PC-9 (cell line): ENCODE measurements around the gene PRKCB. TPM values are rescaled to one million over a fixed set of nuclear protein-coding genes. Genes with fewer than 3 reads are reported as not detected.

Experiments
- BruUV-seq: library from RNA; stranded (reverse); fragments of 400-500 nt; replicated peaks from 2 replicates; lab custom pipeline; 2021; lab: Mats Ljungman, UMichigan
- CTCF ChIA-PET: fragments of 300-600 bp; sonication (Branson Sonifier 250); formaldehyde crosslinking; loops from one replicate; lab custom pipeline; 2022; ENCODE audit warnings: antibody characterized with exemption; lab: Charles Lee
- POLR2A ChIA-PET: fragments of 300-600 bp; sonication (Branson Sonifier 250); formaldehyde crosslinking; loops from one replicate; lab custom pipeline; 2022; ENCODE audit warnings: antibody characterized with exemption; ENCODE audit not compliant: unreplicated experiment; lab: Charles Lee
- DNase-seq, 2 experiments: peaks; one replicate each; pipeline versions ENCODE4 v3.0.0 to v3.0.0-alpha.2; 2015 to 2022; ENCODE audit warnings: mixed read lengths in 1 of 2
- H2AFZ ChIP-seq: fragments of 200-600 bp; sonication (generic); 2 replicates; pipeline ENCODE4 v1.8.1; 2017; ENCODE audit warnings: antibody characterized with exemption
- H3F3A ChIP-seq: fragments of 200-600 bp; sonication (generic); 2 replicates; pipeline ENCODE4 v1.8.1; 2017; ENCODE audit warnings: antibody characterized with exemption, mild to moderate bottlenecking, low read depth; ENCODE audit not compliant: insufficient read depth
- H3K27ac ChIP-seq: fragments of 200-600 bp; sonication (generic); 2 replicates; pipeline ENCODE4 v1.6.1; 2016; ENCODE audit warnings: mixed run types
- H3K27me3 ChIP-seq: fragments of 200-600 bp; sonication (generic); 2 replicates; pipeline ENCODE4 v1.6.1; 2016; ENCODE audit warnings: low read depth, mixed run types; ENCODE audit not compliant: insufficient read depth
- H3K36me3 ChIP-seq: fragments of 200-600 bp; sonication (generic); 2 replicates; pipeline ENCODE4 v1.6.1; 2016; ENCODE audit warnings: low read depth, mixed run types
- H3K4me1 ChIP-seq: fragments of 200-600 bp; sonication (generic); replicated peaks from 2 replicates; pipeline ENCODE4 v1.6.1; 2016; ENCODE audit warnings: mixed run types; ENCODE audit not compliant: insufficient read depth
- H3K4me2 ChIP-seq: fragments of 200-600 bp; sonication (generic); 2 replicates; pipeline ENCODE4 v1.6.1; 2017; ENCODE audit warnings: mixed run types
- H3K4me3 ChIP-seq: fragments of 200-600 bp; sonication (generic); 2 replicates; pipeline ENCODE4 v1.6.1; 2016; ENCODE audit warnings: mixed run types
- H3K79me2 ChIP-seq: fragments of 200-600 bp; sonication (generic); 2 replicates; pipeline ENCODE4 v1.6.1; 2017; ENCODE audit warnings: low read depth, mixed run types
- H3K9me2 ChIP-seq: fragments of 200-600 bp; sonication (generic); 2 replicates; pipeline ENCODE4 v1.8.1; 2017; ENCODE audit warnings: mild to moderate bottlenecking; ENCODE audit not compliant: insufficient read depth
- H3K9me3 ChIP-seq: fragments of 200-600 bp; sonication (generic); 2 replicates; pipeline ENCODE4 v1.8.1; 2016; ENCODE audit warnings: low read depth; ENCODE audit not compliant: insufficient read depth
- H4K20me1 ChIP-seq: fragments of 200-600 bp; sonication (generic); 2 replicates; pipeline ENCODE4 v1.8.1; 2017; ENCODE audit not compliant: insufficient read depth
- EZH2 ChIP-seq: fragments of 200-600 bp; sonication (generic); IDR thresholded peaks from 2 replicates; pipeline ENCODE4 v1.8.0; 2017; ENCODE audit warnings: antibody characterized with exemption, low read depth
- intact Hi-C: fragments of 100-400 bp; cut with micrococcal nuclease; formaldehyde crosslinking; loops from one replicate; pipeline ENCODE4 v1.10.0; 2022; ENCODE audit not compliant: unreplicated experiment
- total RNA-seq: library from RNA; stranded (reverse); gene quantifications from 2 replicates; pipeline ENCODE4 v1.2.3, GENCODE V29; 2021
- TF ChIP-seq, protein P1 (sequence below): fragments of 200-600 bp; sonication (generic); conservative IDR thresholded peaks from 2 replicates; pipeline ENCODE4 v1.6.1; 2017; ENCODE audit warnings: mixed run types, antibody characterized with exemption, mild to moderate bottlenecking, moderate library complexity

PRKCB gene
- total RNA-seq, 1 experiment from 2014 or later = not detected

DNA sequence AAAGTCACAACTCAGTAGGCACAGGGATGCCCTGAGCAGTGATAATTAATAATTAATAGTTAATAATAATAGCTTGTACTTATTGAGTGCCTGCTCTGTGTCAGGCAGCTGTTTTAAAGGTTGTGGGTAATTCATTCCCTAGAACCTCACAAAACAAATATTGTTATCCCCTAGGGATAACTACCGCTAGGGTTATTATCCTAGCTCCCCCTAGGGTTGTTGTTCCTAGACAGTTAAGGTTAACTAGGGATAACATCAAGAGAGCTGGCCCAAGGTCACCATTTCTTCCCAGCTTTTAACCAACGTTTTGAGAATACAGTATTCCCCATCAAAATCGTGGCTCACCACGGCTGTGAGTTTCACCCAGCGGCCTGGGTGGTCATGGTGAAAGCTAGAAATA is 180.1 kb downstream of the PRKCB start:
- H3K27me3 ChIP-seq = peaks cover 38% of the 10 kb centered on the region
- no peak overlapping the region for H2AFZ ChIP-seq
- intact Hi-C loops = no loop called here
- no peaks in the 10 kb centered on the region for H3K79me2 ChIP-seq
- H3K4me2 ChIP-seq = no peak overlapping the region
- no peaks in the 10 kb centered on the region for H3K9me2 ChIP-seq
- POLR2A ChIA-PET = no interaction called here
- CTCF ChIA-PET = interaction anchor here (0.6 kb wide), 1 partner anchor 337 kb away, joined by 3 read pairs; no protein-coding TSS in a partner anchor
- H4K20me1 ChIP-seq = no peaks in the 10 kb centered on the region; the same call in 1 of the 2 replicates
- TF ChIP-seq EZH2 = no peak
- TF ChIP-seq, protein P1, sequence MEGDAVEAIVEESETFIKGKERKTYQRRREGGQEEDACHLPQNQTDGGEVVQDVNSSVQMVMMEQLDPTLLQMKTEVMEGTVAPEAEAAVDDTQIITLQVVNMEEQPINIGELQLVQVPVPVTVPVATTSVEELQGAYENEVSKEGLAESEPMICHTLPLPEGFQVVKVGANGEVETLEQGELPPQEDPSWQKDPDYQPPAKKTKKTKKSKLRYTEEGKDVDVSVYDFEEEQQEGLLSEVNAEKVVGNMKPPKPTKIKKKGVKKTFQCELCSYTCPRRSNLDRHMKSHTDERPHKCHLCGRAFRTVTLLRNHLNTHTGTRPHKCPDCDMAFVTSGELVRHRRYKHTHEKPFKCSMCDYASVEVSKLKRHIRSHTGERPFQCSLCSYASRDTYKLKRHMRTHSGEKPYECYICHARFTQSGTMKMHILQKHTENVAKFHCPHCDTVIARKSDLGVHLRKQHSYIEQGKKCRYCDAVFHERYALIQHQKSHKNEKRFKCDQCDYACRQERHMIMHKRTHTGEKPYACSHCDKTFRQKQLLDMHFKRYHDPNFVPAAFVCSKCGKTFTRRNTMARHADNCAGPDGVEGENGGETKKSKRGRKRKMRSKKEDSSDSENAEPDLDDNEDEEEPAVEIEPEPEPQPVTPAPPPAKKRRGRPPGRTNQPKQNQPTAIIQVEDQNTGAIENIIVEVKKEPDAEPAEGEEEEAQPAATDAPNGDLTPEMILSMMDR = no peak
- H3K4me1 ChIP-seq = no peaks in the 10 kb centered on the region
- H3F3A ChIP-seq = no peaks in the 10 kb centered on the region
- no peaks in the 10 kb centered on the region for H3K36me3 ChIP-seq
- no peak for DNase-seq
- no peaks in the 10 kb centered on the region for H3K9me3 ChIP-seq
- no TSS peak for BruUV-seq
- H3K4me3 ChIP-seq = no peak overlapping the region
- H3K27ac ChIP-seq = no peak overlapping the region

DNA sequence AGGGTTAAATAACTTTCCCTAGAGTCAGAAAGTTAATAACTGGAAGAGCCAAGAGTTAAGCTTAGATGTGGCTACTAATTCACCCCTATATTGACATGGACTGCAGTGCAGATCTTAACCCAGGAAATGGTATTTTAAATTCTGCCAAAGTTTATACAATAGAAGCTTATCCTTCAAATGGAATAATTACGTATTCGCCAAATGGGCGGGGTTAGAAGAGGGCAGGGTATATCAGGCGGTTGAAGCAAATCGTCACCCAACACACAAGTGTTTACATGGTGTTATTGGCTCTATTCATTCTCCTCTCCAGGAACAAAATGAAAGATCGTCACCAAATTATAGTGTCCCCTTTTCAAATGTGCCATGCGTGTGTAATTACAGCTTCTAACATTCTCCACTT is 182.7 kb downstream of the PRKCB start:
- Histone ChIP-seq H3K4me1 (no peaks in the 10 kb centered on the region), H3K9me2 (no peaks in the 10 kb centered on the region), H4K20me1 (no peaks in the 10 kb centered on the region; the same call in 1 of the 2 replicates), H3F3A (no peaks in the 10 kb centered on the region), H3K36me3 (no peaks in the 10 kb centered on the region), H3K79me2 (no peaks in the 10 kb centered on the region), H3K27me3 (peaks cover 37% of the 10 kb centered on the region), H3K27ac (no peak overlapping the region), H3K9me3 (no peaks in the 10 kb centered on the region), H3K4me3 (no peak overlapping the region), H2AFZ (no peak overlapping the region), H3K4me2 (no peak overlapping the region)
- intact Hi-C loops = no loop called here
- DNase-seq = no peak
- POLR2A ChIA-PET = no interaction called here
- TF ChIP-seq, protein P1 = no peak
- TF ChIP-seq EZH2 = no peak
- no TSS peak for BruUV-seq
- CTCF ChIA-PET = no interaction called here

DNA sequence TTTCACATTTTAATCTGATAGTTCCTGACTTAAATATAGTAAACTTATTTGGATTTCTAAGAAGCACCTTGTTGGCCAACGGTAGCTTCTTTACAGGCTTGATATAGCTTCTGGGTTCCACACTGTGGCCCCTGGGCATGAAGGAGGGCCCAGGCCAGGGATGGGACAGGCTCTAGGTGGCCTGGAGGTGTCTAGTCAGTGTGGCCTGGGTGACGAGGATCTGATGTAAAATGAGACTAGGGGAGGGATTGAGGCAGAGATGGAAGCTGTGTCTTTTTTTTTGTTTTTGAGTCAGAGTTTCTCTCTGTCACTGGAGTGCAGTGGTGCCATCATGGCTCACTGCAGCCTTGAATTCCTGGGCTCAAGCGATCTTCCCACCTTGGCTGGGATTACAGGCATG is 187.0 kb downstream of the PRKCB start:
- Histone ChIP-seq H3K4me3 (no peak overlapping the region), H3K36me3 (no peaks in the 10 kb centered on the region), H4K20me1 (no peaks in the 10 kb centered on the region; the same call in 1 of the 2 replicates), H2AFZ (no peak overlapping the region), H3K27ac (no peak overlapping the region), H3K9me3 (no peaks in the 10 kb centered on the region), H3K4me2 (no peak overlapping the region), H3K27me3 (peaks cover 60% of the 10 kb centered on the region), H3F3A (no peaks in the 10 kb centered on the region), H3K79me2 (no peaks in the 10 kb centered on the region), H3K9me2 (no peaks in the 10 kb centered on the region), H3K4me1 (no peaks in the 10 kb centered on the region)
- CTCF ChIA-PET = no interaction called here
- no peak for TF ChIP-seq EZH2
- TF ChIP-seq, protein P1 = no peak
- no TSS peak for BruUV-seq
- DNase-seq = no peak
- POLR2A ChIA-PET = no interaction called here
- intact Hi-C loops = no loop called here
